ENCODE results near the gene IGF2.
A peak's percentile ranks its signal among the peaks of the same experiment; 100 is the strongest.

The IGF2 gene

DNA sequence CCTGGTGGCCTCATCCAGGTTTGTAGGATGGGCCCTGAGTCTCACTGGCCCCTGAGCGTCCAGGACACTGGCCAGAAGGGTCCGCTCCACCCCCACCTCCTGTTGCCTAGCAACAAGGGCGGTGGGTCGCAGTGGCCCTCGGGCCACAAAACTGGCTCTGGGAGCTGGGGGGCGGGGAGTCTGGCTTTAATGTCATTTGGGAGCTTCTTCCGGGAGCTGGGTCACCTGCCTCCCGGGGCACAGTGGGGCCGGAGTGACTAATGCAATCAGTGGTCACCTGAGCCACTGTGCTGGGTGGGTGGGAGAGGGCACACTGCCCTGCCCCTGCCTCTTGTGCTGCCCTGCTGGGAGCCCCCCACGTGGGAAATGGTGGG lies 29.8 kb upstream of the IGF2 start:
- Histone ChIP-seq H3K27me3 (peaks cover 0 to 92% of the 10 kb centered on the region in 2 donors), H3K36me3 (no peaks in the 10 kb centered on the region), H3K9me3 (no peaks in the 10 kb centered on the region), H3K4me1 (peaks cover 0 to 10% (median 6%) of the 10 kb centered on the region in 4 donors), H3K27ac (no peak overlapping the region), H3K4me3 (no peak overlapping the region)
- no peak for DNase-seq
- TF ChIP-seq, protein P1, sequence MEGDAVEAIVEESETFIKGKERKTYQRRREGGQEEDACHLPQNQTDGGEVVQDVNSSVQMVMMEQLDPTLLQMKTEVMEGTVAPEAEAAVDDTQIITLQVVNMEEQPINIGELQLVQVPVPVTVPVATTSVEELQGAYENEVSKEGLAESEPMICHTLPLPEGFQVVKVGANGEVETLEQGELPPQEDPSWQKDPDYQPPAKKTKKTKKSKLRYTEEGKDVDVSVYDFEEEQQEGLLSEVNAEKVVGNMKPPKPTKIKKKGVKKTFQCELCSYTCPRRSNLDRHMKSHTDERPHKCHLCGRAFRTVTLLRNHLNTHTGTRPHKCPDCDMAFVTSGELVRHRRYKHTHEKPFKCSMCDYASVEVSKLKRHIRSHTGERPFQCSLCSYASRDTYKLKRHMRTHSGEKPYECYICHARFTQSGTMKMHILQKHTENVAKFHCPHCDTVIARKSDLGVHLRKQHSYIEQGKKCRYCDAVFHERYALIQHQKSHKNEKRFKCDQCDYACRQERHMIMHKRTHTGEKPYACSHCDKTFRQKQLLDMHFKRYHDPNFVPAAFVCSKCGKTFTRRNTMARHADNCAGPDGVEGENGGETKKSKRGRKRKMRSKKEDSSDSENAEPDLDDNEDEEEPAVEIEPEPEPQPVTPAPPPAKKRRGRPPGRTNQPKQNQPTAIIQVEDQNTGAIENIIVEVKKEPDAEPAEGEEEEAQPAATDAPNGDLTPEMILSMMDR (IDR thresholded peaks at IDR 0.05), result no peak
- intact Hi-C loops (cut with DNase I; ENCODE audit: low total_unique reads), result no loop called here

DNA sequence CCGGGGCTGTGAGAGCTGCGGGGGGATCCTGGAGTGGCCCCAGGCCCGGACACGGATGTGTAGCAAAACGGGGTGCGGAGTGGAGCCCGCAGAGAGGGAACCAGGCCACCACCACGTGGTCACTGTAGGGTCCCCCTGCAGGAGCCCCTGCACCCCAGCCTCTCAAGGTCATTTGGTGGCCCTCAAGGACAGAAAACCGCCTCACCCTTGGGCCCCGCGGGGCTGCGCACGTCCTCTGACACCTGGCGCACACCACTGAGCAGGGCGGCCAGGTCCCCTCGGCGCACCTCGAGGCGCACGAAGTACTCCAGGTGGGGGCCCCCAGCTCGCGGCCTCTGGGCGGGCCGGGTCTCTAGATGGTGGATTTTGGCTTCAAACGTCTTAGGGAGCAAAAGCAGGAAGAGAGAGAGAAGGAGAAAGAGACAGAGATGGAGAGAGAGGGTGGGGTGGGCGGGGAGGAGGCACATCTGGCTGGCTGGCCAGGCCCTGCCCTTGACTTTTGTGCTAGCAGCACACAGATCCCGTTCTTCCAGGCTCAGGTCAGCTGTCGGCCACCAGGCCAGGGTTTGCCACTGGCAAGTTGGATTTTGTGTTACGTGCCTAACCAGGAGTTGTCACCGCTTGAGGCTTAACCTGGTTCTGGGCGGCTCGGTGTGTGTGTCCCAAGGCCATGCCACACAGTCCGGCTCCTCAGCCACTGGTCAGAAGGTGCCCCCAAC lies 29.3 kb upstream of the IGF2 start:
- no peak overlapping the region for H3K27ac ChIP-seq
- no peak for DNase-seq
- intact Hi-C loops (cut with DNase I; ENCODE audit: low total_unique reads), result no loop called here

DNA sequence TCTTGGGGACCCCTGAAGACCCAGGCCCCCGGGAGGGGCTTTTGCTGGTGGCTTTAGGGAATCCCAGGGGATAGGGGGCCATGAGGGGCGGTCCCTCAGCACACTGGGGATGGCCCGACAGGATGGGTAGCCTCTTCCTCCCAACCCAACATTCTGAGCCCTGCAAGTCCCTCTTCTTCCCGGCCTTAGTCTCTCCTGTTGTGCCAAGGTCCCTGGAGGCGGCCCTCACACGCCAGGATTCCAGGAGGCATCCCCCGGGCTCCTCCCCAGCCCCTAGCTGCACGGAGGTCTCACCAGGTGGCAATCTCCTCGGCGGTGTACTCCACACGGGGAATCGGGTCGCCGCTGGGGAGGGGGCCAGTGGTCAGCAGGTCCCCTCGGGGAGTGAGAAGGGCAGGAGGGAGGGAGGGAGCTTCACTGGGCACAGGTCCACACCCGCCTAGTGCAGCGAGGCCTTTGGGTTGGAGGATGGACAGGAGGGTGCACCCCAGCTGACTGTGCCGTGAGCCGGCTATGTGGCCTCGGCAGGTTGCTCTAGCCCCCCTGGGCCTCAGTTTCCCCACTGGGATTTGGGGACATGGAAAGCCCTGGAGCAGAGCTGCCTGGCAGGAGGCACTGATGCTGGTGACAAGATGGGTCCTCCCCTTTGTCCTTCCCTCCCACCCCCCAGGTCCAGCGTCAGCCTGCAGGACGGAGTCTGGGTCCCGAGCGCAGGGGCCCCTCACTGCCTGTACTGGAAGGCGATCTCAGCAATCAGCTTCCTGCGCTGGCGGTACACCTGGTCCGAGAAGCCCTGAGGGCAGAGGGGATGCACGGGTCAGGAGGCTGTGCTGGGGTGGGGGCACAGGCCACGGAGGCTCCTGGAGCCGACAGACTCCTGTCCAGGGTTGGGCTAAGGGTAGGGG lies 28.2 kb upstream of the IGF2 start:
- intact Hi-C loops (cut with DNase I; ENCODE audit: low total_unique reads), result no loop called here
- Histone ChIP-seq H3K4me1 (peaks cover 0 to 10% (median 6%) of the 10 kb centered on the region in 4 donors), H3K4me3 (no peak overlapping the region), H3K27me3 (peaks cover 0 to 96% of the 10 kb centered on the region in 2 donors), H3K27ac (no peak overlapping the region), H3K9me3 (no peaks in the 10 kb centered on the region), H3K36me3 (no peaks in the 10 kb centered on the region)
- TF ChIP-seq, protein P1 (IDR thresholded peaks at IDR 0.05), result no peak
- DNase-seq, result no peak

More for the DNA sequence above, 29.3 kb upstream of the IGF2 start:
- Histone ChIP-seq H3K9me3 (no peaks in the 10 kb centered on the region), H3K36me3 (no peaks in the 10 kb centered on the region), H3K4me3 (no peak overlapping the region), H3K27me3 (peaks cover 0 to 92% of the 10 kb centered on the region in 2 donors), H3K4me1 (peaks cover 0 to 10% (median 6%) of the 10 kb centered on the region in 4 donors)
- TF ChIP-seq, protein P1 (IDR thresholded peaks at IDR 0.05), result no peak

DNA sequence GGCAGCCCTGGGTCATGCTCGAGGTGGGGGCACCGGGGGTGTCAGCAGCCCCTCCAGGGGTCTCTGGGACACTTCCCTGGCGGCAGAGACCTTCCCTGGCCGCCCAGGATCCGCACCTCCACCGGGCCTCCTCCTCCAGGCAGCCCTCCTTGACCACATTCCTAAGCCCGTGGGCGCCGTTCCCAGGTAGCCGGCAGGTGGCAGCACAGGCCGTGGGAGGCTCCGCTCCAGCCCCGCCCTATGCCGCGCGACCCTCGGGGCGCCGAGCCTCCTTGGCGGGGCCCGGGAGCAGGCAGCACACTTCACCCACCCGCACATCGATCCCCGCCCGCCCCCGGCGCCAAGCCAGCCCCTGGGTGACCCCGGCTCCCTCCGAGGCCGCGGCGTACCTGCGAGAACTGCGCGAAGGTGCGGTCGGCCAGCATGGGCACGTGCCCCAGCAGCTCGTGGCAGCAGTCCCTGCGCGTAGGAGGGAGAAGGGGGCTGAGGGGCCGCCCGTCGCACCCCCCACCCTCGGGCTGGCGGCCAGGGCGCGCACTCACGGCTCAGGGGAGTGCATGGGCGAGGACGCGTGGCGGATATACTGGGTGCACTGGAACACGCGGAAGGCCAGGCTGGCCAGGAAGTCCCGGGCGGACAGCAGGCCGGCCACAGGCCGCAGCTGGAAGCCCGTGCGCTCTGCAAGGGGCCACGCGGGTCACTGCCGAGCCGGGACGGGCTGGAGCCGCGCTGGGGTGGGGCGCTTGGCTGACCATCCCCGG lies 27.1 kb upstream of the IGF2 start:
- TF ChIP-seq, protein P1 (IDR thresholded peaks at IDR 0.05), result peak in 1 of 2 experiments; percentile 36
- intact Hi-C loops (cut with DNase I; ENCODE audit: low total_unique reads), result no loop called here
- Histone ChIP-seq H3K4me1 (peaks cover 0 to 10% (median 6%) of the 10 kb centered on the region in 4 donors), H3K36me3 (no peaks in the 10 kb centered on the region), H3K4me3 (no peak overlapping the region), H3K9me3 (no peaks in the 10 kb centered on the region), H3K27me3 (peaks cover 0 to 92% of the 10 kb centered on the region in 2 donors), H3K27ac (no peak overlapping the region)
- DNase-seq, result no peak

DNA sequence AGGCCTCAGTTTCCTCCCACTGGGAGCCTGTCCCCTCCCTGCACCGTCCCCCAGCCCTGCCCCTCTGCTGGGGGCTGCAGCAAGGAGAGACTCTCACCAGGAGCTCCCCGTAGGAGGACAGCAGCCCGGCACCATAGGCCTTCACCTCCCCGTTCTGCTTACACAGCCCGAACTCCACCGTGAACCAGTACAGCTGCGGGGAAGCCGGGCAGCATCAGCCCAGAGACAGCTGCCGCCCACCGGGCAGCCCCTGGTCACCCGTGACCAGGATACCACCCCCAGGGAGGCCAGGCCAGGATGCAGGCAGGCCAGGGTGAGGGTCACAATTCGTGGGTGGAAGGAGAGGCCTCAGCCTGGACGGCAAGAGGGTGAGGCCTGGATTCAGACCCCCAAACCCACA lies 26.4 kb upstream of the IGF2 start:
- intact Hi-C loops (cut with DNase I; ENCODE audit: low total_unique reads), result no loop called here
- H3K27ac ChIP-seq, result no peak overlapping the region
- peaks cover 0 to 10% (median 6%) of the 10 kb centered on the region in 4 donors for H3K4me1 ChIP-seq
- H3K4me3 ChIP-seq, result no peak overlapping the region
- TF ChIP-seq, protein P1 (IDR thresholded peaks at IDR 0.05), result no peak
- no peak for DNase-seq
- H3K36me3 ChIP-seq, result no peaks in the 10 kb centered on the region
- H3K9me3 ChIP-seq, result no peaks in the 10 kb centered on the region
- H3K27me3 ChIP-seq, result peaks cover 0 to 94% of the 10 kb centered on the region in 2 donors
